Measurements from ENCODE around the gene NQO2.

NQO2 gene

DNA sequence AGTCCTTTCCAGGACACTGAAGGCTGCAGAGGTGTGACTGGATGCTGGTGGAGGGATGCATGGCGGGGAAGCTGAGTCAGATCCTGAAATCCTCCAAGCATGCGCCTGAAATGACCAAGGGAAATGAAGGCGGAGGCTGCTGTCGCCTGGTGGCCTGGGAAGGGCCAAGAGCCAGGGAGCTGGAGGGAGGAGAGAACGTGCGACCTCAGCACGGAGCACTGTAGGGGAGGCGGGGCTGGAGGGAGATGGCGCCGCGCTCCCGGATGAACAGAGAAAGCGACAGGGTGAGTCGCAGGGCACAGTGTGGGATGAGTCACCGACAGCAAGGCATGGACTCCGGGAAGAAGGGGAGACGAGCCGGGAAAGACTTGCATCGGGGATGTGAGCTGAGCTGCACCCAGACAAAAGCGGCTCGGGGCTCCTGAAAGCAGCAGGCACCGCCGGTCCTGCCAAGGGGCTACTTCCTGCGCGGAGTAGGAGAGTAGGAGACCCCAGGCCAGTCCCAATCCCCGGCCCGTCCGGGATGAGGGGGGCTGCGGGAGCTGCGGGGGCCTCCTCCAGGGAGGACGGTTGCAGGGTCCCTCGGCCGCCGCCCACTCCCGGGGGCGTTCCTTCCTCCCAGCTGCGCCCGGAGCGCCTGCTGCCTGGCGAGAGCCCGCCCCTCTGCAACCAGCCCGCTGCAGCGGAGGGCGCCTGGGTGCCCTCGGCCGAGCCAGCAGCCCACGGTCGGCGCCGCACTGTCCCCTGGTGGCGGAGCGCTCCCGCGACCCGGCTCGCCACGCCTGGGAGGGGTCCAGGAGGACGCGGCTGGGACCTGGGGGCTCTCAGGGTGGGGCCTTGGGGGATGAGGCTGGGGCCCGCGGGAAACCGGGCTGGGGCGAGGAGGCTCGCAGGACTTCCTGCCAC, 11.0 kb upstream of the NQO2 start:
- Histone ChIP-seq H2AFZ (ENCODE audit: low read depth, low read length) (peak overlapping the region; percentile 97), H3K27me3 (ENCODE audit: insufficient read depth, low read length, poor library complexity) (peaks cover 10% of the 10 kb centered on the region), H4K20me1 (ENCODE audit: insufficient read depth, low read length) (no peaks in the 10 kb centered on the region), H3K4me1 (ENCODE audit: insufficient read depth, low read length) (peaks cover 22% of the 10 kb centered on the region), H3K36me3 (ENCODE audit: insufficient read depth, low read length) (no peaks in the 10 kb centered on the region), H3K9ac (ENCODE audit: low read depth, low read length) (peak overlapping the region; percentile 81), H3K9me3 (ENCODE audit: insufficient read depth, low read length, severe bottlenecking) (no peaks in the 10 kb centered on the region), H3K4me2 (ENCODE audit: insufficient read depth, low read length) (peak overlapping the region; percentile 93), H3K27ac (ENCODE audit: low read length) (peak overlapping the region; percentile 97), H3K4me3 (ENCODE audit: low read depth in 1 of 2, low read length in 2 of 2) (peak overlapping the region; percentile 34 to 75), H3K79me2 (ENCODE audit: insufficient read depth, low read length) (no peaks in the 10 kb centered on the region)
- TF ChIP-seq, protein P1, sequence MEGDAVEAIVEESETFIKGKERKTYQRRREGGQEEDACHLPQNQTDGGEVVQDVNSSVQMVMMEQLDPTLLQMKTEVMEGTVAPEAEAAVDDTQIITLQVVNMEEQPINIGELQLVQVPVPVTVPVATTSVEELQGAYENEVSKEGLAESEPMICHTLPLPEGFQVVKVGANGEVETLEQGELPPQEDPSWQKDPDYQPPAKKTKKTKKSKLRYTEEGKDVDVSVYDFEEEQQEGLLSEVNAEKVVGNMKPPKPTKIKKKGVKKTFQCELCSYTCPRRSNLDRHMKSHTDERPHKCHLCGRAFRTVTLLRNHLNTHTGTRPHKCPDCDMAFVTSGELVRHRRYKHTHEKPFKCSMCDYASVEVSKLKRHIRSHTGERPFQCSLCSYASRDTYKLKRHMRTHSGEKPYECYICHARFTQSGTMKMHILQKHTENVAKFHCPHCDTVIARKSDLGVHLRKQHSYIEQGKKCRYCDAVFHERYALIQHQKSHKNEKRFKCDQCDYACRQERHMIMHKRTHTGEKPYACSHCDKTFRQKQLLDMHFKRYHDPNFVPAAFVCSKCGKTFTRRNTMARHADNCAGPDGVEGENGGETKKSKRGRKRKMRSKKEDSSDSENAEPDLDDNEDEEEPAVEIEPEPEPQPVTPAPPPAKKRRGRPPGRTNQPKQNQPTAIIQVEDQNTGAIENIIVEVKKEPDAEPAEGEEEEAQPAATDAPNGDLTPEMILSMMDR (IDR thresholded peaks at IDR 0.05; ENCODE audit: borderline replicate concordance, extremely low read depth, low read length, poor library complexity, severe bottlenecking) = peak; percentile 71
- no peak for TF ChIP-seq EZH2 (IDR thresholded peaks at IDR 0.05; ENCODE audit: borderline replicate concordance, low read depth, low read length, severe bottlenecking)
- ATAC-seq (ENCODE audit: insufficient read depth, low read depth) (peak; percentile 81), DNase-seq (peak; percentile 84)

DNA sequence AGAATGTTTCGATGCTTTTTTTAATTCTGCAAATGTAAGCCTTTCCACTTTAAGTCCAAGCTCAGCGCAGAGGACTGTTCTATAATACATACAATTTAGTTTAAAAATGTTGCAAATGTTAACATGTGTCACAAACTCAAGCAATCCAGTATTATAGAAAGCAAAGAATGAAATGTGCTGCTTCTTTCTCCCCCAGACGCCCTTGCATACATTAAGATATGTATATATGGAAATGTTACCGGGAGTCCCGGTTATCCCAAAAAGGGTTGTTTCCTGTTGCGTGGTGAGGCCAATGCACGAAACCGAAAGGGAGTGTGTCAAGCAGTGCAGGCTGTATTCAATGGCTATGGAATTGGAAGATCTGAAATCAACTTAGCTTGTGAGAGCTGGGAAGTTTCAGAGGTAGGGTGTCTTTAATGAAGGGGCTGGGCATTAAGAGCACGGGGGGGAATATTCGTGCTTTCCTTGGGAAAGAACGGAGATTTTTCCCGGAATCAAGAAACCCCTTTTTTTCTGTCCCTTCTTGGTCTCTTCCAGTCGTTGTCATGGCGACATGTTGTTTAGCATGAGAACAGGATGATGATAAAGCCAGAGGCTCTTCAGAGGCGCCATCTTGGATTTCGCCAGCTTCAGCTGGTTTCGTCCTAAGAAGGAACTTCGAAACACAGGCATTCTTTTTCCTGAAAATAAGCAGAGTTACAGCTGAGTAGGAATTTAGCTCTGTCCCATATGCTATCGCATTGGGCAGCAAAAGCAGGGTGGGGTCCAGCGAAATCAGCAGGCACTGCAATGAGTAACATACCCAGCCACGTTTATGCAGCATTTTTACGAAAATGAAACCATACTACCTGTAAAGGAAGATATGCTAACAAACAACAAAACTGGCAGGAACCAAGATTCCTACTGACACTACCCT, 10.1 kb upstream of the NQO2 start:
- H2AFZ ChIP-seq (ENCODE audit: low read depth, low read length) = peak overlapping the region; percentile 97
- ATAC-seq (ENCODE audit: insufficient read depth, low read depth) (peak; percentile 80), DNase-seq (peak; percentile 87)
- no peaks in the 10 kb centered on the region for H3K36me3 ChIP-seq (ENCODE audit: insufficient read depth, low read length)
- no peak for TF ChIP-seq EZH2 (IDR thresholded peaks at IDR 0.05; ENCODE audit: borderline replicate concordance, low read depth, low read length, severe bottlenecking)
- peak overlapping the region; percentile 34 to 75 for H3K4me3 ChIP-seq (ENCODE audit: low read depth in 1 of 2, low read length in 2 of 2)
- H3K27ac ChIP-seq (ENCODE audit: low read length) = peak overlapping the region; percentile 97
- no peaks in the 10 kb centered on the region for H4K20me1 ChIP-seq (ENCODE audit: insufficient read depth, low read length)
- peak overlapping the region; percentile 93 for H3K4me2 ChIP-seq (ENCODE audit: insufficient read depth, low read length)
- no peaks in the 10 kb centered on the region for H3K79me2 ChIP-seq (ENCODE audit: insufficient read depth, low read length)
- H3K4me1 ChIP-seq (ENCODE audit: insufficient read depth, low read length) = peaks cover 22% of the 10 kb centered on the region
- peaks cover 7% of the 10 kb centered on the region for H3K27me3 ChIP-seq (ENCODE audit: insufficient read depth, low read length, poor library complexity)
- peak overlapping the region; percentile 81 for H3K9ac ChIP-seq (ENCODE audit: low read depth, low read length)
- H3K9me3 ChIP-seq (ENCODE audit: insufficient read depth, low read length, severe bottlenecking) = no peaks in the 10 kb centered on the region

DNA sequence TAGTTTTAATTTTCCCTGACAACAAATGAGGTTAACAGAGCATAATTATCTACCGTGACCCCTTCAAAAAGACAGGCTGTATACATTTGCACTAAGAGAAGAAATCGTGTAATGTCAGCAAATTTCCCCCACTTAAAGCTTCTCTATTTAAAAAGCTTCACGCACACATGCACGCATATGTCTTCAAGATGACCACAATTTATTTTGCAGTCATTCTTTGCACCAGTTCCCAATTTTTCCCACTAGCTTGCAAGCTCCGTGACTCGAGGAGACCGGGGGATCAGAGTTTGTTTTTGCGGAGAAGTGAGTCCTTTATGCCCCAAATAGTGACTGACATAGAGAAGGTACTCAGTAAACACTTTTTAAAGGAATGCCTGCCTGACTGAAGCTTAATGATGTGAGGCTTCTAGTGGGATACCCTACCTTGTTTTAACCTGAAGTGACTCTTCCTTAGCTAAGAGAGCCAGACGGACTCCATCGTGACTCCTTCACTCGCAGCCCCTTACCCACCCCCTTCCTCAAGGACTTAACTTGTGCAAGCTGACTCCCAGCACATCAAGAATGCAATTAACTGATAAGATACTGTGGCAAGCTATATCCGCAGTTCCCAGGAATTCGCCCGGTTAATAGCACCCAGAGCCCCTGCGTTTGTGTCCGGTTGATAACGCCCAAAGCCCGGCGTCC, 9.3 kb upstream of the NQO2 start:
- Histone ChIP-seq H4K20me1 (ENCODE audit: insufficient read depth, low read length) (no peaks in the 10 kb centered on the region), H3K4me1 (ENCODE audit: insufficient read depth, low read length) (peaks cover 22% of the 10 kb centered on the region), H3K9me3 (ENCODE audit: insufficient read depth, low read length, severe bottlenecking) (no peaks in the 10 kb centered on the region), H3K27me3 (ENCODE audit: insufficient read depth, low read length, poor library complexity) (peaks cover 4% of the 10 kb centered on the region), H3K27ac (ENCODE audit: low read length) (peak overlapping the region; percentile 97), H2AFZ (ENCODE audit: low read depth, low read length) (peak overlapping the region; percentile 97), H3K9ac (ENCODE audit: low read depth, low read length) (peak overlapping the region; percentile 81), H3K79me2 (ENCODE audit: insufficient read depth, low read length) (no peaks in the 10 kb centered on the region), H3K4me2 (ENCODE audit: insufficient read depth, low read length) (peak overlapping the region; percentile 93), H3K4me3 (ENCODE audit: low read depth in 1 of 2, low read length in 2 of 2) (peak overlapping the region; percentile 34 to 75), H3K36me3 (ENCODE audit: insufficient read depth, low read length) (no peaks in the 10 kb centered on the region)
- TF ChIP-seq EZH2 (IDR thresholded peaks at IDR 0.05; ENCODE audit: borderline replicate concordance, low read depth, low read length, severe bottlenecking) = no peak
- TF ChIP-seq, protein P1 (IDR thresholded peaks at IDR 0.05; ENCODE audit: borderline replicate concordance, extremely low read depth, low read length, poor library complexity, severe bottlenecking) = no peak
- ATAC-seq (ENCODE audit: insufficient read depth, low read depth) (no peak), DNase-seq (no peak)

Data from DND-41 (cell line).